Left ventricle myocardium inferior (tissue), 1 donor: Measurements from ENCODE around the gene DRG1. TPM values are rescaled to one million over a fixed set of nuclear protein-coding genes. Genes with fewer than 3 reads are reported as not detected.
"Not testable (repeated sequence)": the region's sequence is repeated elsewhere in the genome, so short reads cannot be mapped to it uniquely, and the experiment has no call there.

Experiments used
- DNase-seq: peaks from one replicate; pipeline ENCODE4 v3.0.0-alpha.2; 2020
- H3K27ac ChIP-seq: fragments of 200-600 bp; replicated peaks from 2 replicates; pipeline ENCODE4 v1.8.0; 2021
- H3K27me3 ChIP-seq: fragments of 200-600 bp; 2 replicates; pipeline ENCODE4 v1.8.0; 2021; ENCODE audit warnings: low read depth
- H3K36me3 ChIP-seq: fragments of 200-600 bp; 2 replicates; pipeline ENCODE4 v1.8.0; 2021
- H3K4me1 ChIP-seq: fragments of 200-600 bp; 2 replicates; pipeline ENCODE4 v1.8.0; 2021
- H3K4me3 ChIP-seq: fragments of 200-600 bp; 2 replicates; pipeline ENCODE4 v1.8.0; 2021; ENCODE audit warnings: mild to moderate bottlenecking, moderate library complexity
- H3K9me3 ChIP-seq: fragments of 200-600 bp; replicated peaks from 2 replicates; pipeline ENCODE4 v1.8.0; 2021
- intact Hi-C: fragments of 100-400 bp; cut with micrococcal nuclease; formaldehyde crosslinking; loops from one replicate; pipeline ENCODE4 v1.11.0; 2022
- total RNA-seq: library from RNA; stranded (reverse); fragmentation: NEBNext Ultra II Directional; extraction: Animal tissue kit (Norgen Biotek cat#: 25700); gene quantifications from one replicate; pipeline ENCODE4 v1.2.1, GENCODE V29; 2021
- TF ChIP-seq, protein P1 (sequence below): fragments of 200-600 bp; IDR thresholded peaks from 2 replicates; pipeline ENCODE4 v1.8.0; 2021; ENCODE audit warnings: antibody characterized with exemption, mild to moderate bottlenecking, borderline replicate concordance
- donor health status: DM: no; HTN: yes; CAD: no; lungs with severe emphysema.

The DRG1 gene
- total RNA-seq, 1 donor from 2014 or later = 58.0 TPM

DNA sequence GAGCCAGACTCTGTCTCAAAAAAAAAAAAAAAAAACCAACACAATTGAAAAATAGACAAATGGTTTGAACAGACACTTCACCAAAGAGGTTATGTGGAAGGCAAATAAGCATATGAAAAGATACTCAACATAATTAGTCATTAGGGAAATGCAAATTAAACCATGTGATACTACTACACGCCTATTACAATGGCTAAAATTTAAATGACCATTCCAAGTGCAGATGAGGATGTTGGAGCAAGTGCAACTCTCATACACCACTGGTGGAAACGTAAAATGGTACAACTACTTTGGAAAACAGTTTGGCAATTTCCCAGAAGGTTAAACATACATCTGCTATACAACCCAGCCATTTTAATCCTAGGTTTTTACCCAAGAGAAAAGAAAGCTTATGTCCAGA lies 65.9 kb downstream of the DRG1 start:
- Histone ChIP-seq H3K27ac (no peak overlapping the region), H3K4me1 (no peaks in the 10 kb centered on the region), H3K9me3 (no peaks in the 10 kb centered on the region), H3K36me3 (peaks cover 88% of the 10 kb centered on the region), H3K27me3 (no peaks in the 10 kb centered on the region), H3K4me3 (no peak overlapping the region)
- TF ChIP-seq, protein P1, sequence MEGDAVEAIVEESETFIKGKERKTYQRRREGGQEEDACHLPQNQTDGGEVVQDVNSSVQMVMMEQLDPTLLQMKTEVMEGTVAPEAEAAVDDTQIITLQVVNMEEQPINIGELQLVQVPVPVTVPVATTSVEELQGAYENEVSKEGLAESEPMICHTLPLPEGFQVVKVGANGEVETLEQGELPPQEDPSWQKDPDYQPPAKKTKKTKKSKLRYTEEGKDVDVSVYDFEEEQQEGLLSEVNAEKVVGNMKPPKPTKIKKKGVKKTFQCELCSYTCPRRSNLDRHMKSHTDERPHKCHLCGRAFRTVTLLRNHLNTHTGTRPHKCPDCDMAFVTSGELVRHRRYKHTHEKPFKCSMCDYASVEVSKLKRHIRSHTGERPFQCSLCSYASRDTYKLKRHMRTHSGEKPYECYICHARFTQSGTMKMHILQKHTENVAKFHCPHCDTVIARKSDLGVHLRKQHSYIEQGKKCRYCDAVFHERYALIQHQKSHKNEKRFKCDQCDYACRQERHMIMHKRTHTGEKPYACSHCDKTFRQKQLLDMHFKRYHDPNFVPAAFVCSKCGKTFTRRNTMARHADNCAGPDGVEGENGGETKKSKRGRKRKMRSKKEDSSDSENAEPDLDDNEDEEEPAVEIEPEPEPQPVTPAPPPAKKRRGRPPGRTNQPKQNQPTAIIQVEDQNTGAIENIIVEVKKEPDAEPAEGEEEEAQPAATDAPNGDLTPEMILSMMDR = no peak
- DNase-seq = no peak
- intact Hi-C loops = no loop called here

DNA sequence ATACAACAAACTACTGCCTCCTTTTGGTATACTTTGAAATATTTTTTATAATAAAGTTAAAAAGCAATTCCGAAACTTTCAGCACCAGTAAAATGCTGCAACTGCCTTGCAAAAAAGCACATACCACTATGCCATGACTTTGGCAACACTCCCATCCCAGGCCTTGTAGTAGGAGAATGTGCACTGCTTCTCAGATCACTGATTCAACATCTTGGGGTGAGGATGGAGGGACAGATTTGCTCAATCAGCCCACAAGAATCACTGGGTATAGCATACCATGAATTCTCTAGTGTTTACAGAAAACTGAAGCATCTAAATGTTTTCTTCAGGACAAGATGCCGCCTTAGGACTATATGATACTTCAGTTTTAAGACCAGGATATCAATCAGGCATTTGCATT lies 75.3 kb downstream of the DRG1 start:
- H3K27ac ChIP-seq = no peak overlapping the region
- intact Hi-C loops = no loop called here
- TF ChIP-seq, protein P1 = no peak
- H3K36me3 ChIP-seq = peaks cover 31% of the 10 kb centered on the region
- DNase-seq = no peak
- no peaks in the 10 kb centered on the region for H3K9me3 ChIP-seq
- no peaks in the 10 kb centered on the region for H3K27me3 ChIP-seq
- H3K4me3 ChIP-seq = no peak overlapping the region
- peaks cover 12% of the 10 kb centered on the region for H3K4me1 ChIP-seq

DNA sequence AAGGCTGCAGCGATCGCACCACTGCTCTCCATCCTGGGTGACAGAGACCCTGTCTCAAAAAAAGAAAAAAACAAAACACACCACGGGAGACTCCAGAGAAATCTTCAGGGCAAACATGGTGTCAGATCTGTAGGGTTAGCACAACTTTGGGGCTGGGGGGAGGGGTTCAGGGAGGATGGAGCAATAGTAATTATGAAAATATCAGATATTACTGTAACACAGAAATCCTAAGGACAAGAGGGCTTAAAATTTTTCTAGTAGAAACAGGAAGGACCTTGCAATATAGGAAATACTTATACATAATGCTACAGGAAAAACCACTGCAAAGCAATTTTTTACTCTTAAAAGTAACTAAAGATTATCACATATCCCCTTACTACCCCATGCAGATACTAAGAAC lies 76.4 kb downstream of the DRG1 start:
- Histone ChIP-seq H3K4me1 (peaks cover 12% of the 10 kb centered on the region), H3K9me3 (no peaks in the 10 kb centered on the region), H3K36me3 (peaks cover 33% of the 10 kb centered on the region), H3K27ac (no peak overlapping the region), H3K27me3 (no peaks in the 10 kb centered on the region), H3K4me3 (no peak overlapping the region)
- no peak for DNase-seq
- TF ChIP-seq, protein P1 = no peak
- intact Hi-C loops = no loop called here

DNA sequence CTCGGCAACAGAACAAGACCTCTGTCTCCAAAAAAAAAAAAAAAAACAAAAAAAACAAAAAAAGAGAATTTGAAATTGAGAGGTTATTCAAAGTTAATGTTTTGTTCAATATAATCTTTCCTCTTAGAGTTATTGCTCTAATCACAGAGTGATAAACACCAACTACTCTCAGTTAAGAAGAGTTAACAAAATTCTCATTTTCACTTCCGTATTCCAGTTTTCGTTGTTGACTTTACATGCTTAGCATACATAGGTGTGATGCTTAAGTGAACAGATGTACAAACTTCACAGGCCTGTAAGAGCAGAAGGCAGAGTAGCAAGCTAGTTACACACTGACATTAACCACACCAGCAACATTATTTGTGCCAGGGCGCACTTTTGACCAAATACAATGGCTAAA lies 77.9 kb downstream of the DRG1 start:
- Histone ChIP-seq H3K4me3 (no peak overlapping the region), H3K4me1 (peaks cover 12% of the 10 kb centered on the region), H3K27ac (no peak overlapping the region), H3K9me3 (no peaks in the 10 kb centered on the region), H3K27me3 (no peaks in the 10 kb centered on the region), H3K36me3 (peaks cover 38% of the 10 kb centered on the region)
- intact Hi-C loops = no loop called here
- TF ChIP-seq, protein P1 = no peak
- no peak for DNase-seq

DNA sequence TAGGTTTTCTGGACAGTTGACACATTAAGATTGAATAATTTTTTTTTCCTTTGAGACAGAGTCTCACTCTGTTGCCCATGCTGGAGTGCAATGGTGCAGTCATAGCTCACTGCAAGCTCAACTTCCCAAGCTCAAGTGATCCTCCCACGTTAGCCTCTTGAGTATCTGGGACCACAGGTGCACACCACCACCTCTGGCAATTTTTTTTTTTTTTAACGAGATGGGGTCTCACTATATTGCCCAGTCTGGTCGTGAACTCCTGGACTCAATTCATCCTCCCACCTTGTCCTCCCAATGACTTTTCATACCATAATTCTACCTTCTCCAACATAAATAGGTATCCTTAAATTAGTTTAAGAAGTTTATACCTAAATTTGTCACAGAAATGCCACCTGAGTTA lies 81.7 kb downstream of the DRG1 start:
- intact Hi-C loops = no loop called here

DNA sequence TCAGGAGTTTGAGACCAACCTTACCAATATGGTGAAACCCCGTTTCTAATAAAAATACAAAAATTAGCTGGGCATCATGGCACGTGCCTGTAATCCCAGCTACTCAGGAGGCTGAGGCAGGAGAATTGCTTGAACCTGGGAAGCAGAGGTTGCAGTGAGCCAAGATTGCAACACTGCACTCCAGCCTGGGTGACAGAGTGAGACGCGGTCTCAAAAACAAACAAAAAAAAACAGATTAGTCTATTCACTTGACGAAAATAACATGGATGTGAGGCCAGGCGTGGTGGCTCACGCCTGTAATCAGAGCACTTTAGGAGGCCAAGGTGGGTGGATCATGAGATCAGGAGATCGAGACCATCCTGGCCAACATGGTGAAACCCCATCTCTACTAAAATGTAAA lies 83.1 kb downstream of the DRG1 start:
- intact Hi-C loops, DNase-seq, H3K4me3 ChIP-seq, H3K27ac ChIP-seq, H3K27me3 ChIP-seq, H3K9me3 ChIP-seq: not testable (repeated sequence)
- Histone ChIP-seq H3K4me1 (peaks cover 16% of the 10 kb centered on the region), H3K36me3 (peaks cover 68% of the 10 kb centered on the region)

More for the DNA sequence above, 81.7 kb downstream of the DRG1 start:
- TF ChIP-seq, protein P1 = no peak
- Histone ChIP-seq H3K9me3 (no peaks in the 10 kb centered on the region), H3K4me1 (peaks cover 13% of the 10 kb centered on the region), H3K27me3 (no peaks in the 10 kb centered on the region), H3K36me3 (peaks cover 56% of the 10 kb centered on the region), H3K27ac (no peak overlapping the region), H3K4me3 (no peak overlapping the region)
- no peak for DNase-seq

Other genes with a start within 250 kb of the DRG1 start
- 19.2 TPM for gene RNF185, start 239.4 kb upstream of the DRG1 start, total RNA-seq
- 8.0 TPM for gene LIMK2, start 187.3 kb upstream of the DRG1 start, total RNA-seq
- 11.1 TPM for gene PIK3IP1, start 107.1 kb upstream of the DRG1 start, total RNA-seq
- gene PATZ1, start 53.3 kb upstream of the DRG1 start, total RNA-seq = 13.2 TPM
- gene EIF4ENIF1, start 90.2 kb downstream of the DRG1 start, total RNA-seq = 29.0 TPM
- gene SFI1, start 96.9 kb downstream of the DRG1 start, total RNA-seq = 6.8 TPM